HT1080 (cell line): ENCODE measurements around the gene SLC25A12. TPM values are rescaled to one million over a fixed set of nuclear protein-coding genes. Genes with fewer than 3 reads are reported as not detected.

Experiments used
- small RNA-seq: library from RNA; depleted of rRNA; stranded (forward); fragments of <200 nt; gene quantifications from one replicate; pipeline ENCODE3, GENCODE V24; 2014
- total RNA-seq: library from RNA; depleted of rRNA; stranded (reverse); fragments of >200 nt; shearing (Covaris generic); gene quantifications from 2 replicates; pipeline ENCODE4 v1.2.3, GENCODE V29; 2014; rRNA removed

Gene SLC25A12
- total RNA-seq, 1 experiment from 2014 or later, result 26.9 TPM

Small RNA genes lying within 50 kb of the gene (small RNA-seq; reads per million reads assigned to genes)
- gene RNU6-182P, result not detected

Other genes starting within 250 kb of the SLC25A12 start
- 68.3 and 71.4 TPM in 2 replicates for gene DYNC1I2, start 206.8 kb downstream of the SLC25A12 start, total RNA-seq
- gene HAT1, start 28.2 kb upstream of the SLC25A12 start, total RNA-seq, result 76.0 and 85.5 TPM in 2 replicates
- 9.5 and 10.7 TPM in 2 replicates for gene METAP1D, start 105.7 kb upstream of the SLC25A12 start, total RNA-seq
- gene DLX1, start 191.3 kb upstream of the SLC25A12 start, total RNA-seq, result 5.8 and 9.7 TPM in 2 replicates
- 0.53 and 1.1 TPM in 2 replicates for gene DLX2, start 208.7 kb upstream of the SLC25A12 start, total RNA-seq